Measurements from ENCODE around the gene NAA20. TPM values are rescaled to one million over a fixed set of nuclear protein-coding genes. Genes with fewer than 3 reads are reported as not detected.

NAA20 gene
- total RNA-seq, 1 donor from 2014 or later, result 111 TPM

DNA sequence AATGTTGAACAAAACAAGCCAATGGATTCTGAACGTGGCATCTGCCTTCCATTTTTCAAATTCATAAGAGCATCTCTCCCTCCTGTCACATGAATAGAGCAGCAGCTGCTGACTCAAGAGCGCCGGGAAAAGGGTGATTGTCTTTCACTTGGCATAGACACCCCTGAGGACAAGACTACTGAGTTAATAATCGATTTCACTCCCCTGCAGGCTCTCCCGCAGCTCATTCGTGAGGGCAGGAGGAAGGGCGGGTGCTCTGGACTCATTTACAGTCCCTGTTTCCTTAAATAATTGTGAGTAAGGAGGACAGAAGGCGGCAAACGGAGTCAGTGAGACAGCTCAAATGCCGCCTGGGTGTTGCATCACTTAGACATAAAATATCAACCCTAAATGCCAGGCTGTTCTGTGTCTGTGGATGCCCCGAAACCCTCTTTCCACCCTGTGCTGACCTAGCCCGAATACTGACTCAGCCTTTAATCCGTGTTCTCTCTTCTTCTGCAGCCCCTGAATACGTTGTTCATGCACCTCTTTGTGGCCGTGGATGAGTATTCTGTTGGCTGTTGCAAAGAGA, 56.7 kb downstream of the NAA20 start:
- no peaks in the 10 kb centered on the region for H3K36me3 ChIP-seq (ENCODE audit: control insufficient read depth, insufficient read depth, low read length)
- no peaks in the 10 kb centered on the region for H3K27me3 ChIP-seq (ENCODE audit: control insufficient read depth, insufficient read depth, low read length)
- no peak overlapping the region for H3K4me3 ChIP-seq (ENCODE audit: low read depth, low read length)
- DNase-seq (ENCODE audit: low read depth), result no peak
- TF ChIP-seq, protein P1, sequence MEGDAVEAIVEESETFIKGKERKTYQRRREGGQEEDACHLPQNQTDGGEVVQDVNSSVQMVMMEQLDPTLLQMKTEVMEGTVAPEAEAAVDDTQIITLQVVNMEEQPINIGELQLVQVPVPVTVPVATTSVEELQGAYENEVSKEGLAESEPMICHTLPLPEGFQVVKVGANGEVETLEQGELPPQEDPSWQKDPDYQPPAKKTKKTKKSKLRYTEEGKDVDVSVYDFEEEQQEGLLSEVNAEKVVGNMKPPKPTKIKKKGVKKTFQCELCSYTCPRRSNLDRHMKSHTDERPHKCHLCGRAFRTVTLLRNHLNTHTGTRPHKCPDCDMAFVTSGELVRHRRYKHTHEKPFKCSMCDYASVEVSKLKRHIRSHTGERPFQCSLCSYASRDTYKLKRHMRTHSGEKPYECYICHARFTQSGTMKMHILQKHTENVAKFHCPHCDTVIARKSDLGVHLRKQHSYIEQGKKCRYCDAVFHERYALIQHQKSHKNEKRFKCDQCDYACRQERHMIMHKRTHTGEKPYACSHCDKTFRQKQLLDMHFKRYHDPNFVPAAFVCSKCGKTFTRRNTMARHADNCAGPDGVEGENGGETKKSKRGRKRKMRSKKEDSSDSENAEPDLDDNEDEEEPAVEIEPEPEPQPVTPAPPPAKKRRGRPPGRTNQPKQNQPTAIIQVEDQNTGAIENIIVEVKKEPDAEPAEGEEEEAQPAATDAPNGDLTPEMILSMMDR (IDR thresholded peaks at IDR 0.05; ENCODE audit: insufficient read depth, low read length, severe bottlenecking), result no peak
- no peak for FAIRE-seq

DNA sequence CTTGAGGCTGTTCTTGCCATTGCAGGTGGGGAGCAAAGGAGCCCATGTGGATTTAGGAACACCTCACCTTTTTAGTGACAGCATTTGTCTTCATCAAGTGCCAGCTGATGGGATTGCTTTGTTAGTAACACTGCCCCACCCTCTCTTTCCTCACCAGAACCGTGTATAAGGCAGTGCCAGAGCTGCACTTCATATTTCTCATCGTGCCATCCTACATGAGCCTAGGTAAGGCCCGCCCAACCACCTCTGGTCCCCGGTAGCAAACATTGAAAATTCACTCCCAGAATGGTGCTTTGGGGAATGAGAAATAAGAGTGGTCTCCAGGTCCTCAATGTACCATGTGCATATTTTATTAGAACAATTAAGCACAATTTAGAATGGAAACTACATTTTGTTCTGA, 57.9 kb downstream of the NAA20 start:
- no peak overlapping the region for H3K4me3 ChIP-seq (ENCODE audit: low read depth, low read length)
- TF ChIP-seq, protein P1 (IDR thresholded peaks at IDR 0.05; ENCODE audit: insufficient read depth, low read length, severe bottlenecking), result no peak
- H3K27me3 ChIP-seq (ENCODE audit: control insufficient read depth, insufficient read depth, low read length), result no peaks in the 10 kb centered on the region
- no peak for FAIRE-seq
- no peaks in the 10 kb centered on the region for H3K36me3 ChIP-seq (ENCODE audit: control insufficient read depth, insufficient read depth, low read length)
- no peak for DNase-seq (ENCODE audit: low read depth)

DNA sequence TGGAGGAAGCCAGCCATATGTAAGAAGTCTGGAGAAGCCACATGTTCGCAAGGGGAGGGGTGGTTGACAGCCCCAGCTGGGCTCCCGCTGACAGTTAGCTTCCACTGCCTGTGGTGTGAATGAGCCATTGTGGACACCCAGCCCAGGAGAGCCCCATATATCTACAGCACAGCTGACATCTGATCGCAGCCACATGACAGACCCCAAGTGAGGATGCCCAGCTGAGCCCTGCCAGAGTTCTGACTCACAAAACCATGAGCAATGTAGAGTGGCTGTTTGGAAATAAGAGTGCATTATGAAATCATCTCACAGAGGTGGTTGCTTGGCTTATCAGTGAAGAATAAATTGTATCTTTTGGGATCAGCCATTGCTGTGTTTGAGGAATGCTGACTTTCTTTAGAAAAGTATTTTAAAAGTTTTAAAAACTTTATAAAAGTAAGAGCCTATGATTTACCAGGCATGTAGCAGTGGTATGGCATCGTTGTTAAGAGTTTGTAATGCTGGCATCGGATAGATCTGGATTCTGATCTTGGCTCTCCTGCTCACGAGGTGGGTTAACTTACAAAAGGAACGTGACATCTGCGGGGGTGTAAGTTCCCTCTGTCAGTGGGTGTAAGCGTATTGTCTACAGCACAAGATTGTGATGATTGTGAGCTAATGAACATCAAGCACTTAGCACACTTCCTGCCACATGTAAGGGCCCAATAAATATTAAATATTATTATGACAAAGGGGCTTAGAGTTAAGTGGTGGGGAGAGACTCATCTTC, 59.3 kb downstream of the NAA20 start:
- DNase-seq (ENCODE audit: low read depth), result peak; percentile 59
- H3K27me3 ChIP-seq (ENCODE audit: control insufficient read depth, insufficient read depth, low read length), result peaks cover 1% of the 10 kb centered on the region
- no peaks in the 10 kb centered on the region for H3K36me3 ChIP-seq (ENCODE audit: control insufficient read depth, insufficient read depth, low read length)
- TF ChIP-seq, protein P1 (IDR thresholded peaks at IDR 0.05; ENCODE audit: insufficient read depth, low read length, severe bottlenecking), result no peak
- FAIRE-seq, result peak; percentile 96
- H3K4me3 ChIP-seq (ENCODE audit: low read depth, low read length), result no peak overlapping the region

DNA sequence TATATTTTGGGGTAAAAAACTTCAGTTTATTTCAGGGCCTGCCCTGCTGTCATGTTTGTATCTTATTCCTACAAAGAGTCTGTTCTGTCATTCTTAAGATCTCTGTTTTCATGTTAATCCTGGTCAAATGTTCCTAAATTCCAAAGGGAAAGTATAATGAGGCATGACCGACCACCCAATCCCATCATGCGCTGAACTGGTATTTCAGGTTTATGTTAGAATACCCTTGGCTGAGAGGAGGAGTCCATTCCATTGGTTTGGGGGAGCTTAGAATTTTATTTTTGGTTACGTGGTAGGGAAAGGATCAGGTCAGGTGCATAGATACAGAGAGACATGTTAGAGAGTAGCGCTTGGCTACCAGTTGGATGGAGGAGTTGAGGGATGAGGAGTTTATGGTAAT, 60.9 kb downstream of the NAA20 start:
- DNase-seq (ENCODE audit: low read depth), result no peak

DNA sequence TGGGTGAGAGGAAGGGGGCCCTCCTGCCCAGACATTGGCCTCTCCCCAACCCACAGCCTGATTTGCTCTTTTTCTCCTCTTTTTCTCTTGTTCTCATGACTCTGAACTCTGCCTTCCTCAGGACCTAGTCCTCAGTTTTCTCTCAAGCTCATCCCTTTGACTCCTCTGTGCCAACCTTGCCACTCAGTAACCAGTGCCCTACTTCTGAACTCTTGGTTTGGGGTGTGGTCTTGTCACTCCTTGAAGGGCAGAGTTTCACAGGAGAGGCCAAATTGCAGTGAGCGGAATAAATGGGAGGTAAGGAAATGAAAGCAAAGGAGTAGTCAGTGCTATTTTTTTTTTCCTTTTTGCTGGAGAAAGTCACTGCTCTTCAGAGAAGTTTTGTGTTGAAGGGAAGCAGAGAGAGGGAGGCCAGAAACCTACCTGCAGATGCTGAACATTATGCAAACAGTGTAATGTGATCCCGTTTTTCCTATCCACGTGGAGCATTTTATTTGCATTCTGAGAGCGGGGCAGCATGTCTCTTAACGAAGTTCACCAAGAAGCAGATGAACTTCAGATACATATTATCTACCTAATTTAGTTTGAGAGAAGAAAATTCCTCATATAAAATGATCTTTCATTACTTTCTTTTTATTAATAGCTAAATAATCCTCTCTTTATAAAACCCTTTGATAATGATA, 62.1 kb downstream of the NAA20 start:
- FAIRE-seq, result no peak
- H3K36me3 ChIP-seq (ENCODE audit: control insufficient read depth, insufficient read depth, low read length), result no peaks in the 10 kb centered on the region

More for the DNA sequence above, 60.9 kb downstream of the NAA20 start:
- FAIRE-seq, result no peak
- Histone ChIP-seq H3K36me3 (ENCODE audit: control insufficient read depth, insufficient read depth, low read length) (no peaks in the 10 kb centered on the region), H3K4me3 (ENCODE audit: low read depth, low read length) (no peak overlapping the region), H3K27me3 (ENCODE audit: control insufficient read depth, insufficient read depth, low read length) (peaks cover 2% of the 10 kb centered on the region)
- TF ChIP-seq, protein P1 (IDR thresholded peaks at IDR 0.05; ENCODE audit: insufficient read depth, low read length, severe bottlenecking), result no peak

More for the DNA sequence above, 62.1 kb downstream of the NAA20 start:
- peaks cover 2% of the 10 kb centered on the region for H3K27me3 ChIP-seq (ENCODE audit: control insufficient read depth, insufficient read depth, low read length)
- peak; percentile 13 for DNase-seq (ENCODE audit: low read depth)
- TF ChIP-seq, protein P1 (IDR thresholded peaks at IDR 0.05; ENCODE audit: insufficient read depth, low read length, severe bottlenecking), result no peak
- no peak overlapping the region for H3K4me3 ChIP-seq (ENCODE audit: low read depth, low read length)

Other genes starting within 250 kb of the NAA20 start
- gene CRNKL1, start 35.1 kb downstream of the NAA20 start, total RNA-seq, result 14.0 and 14.1 TPM in 2 replicates
- gene CFAP61, start 35.2 kb downstream of the NAA20 start, total RNA-seq, result 0.13 and 0.26 TPM in 2 replicates

Measured in bronchial epithelial cell (primary cell).